NCI-H1694 (cell line): ENCODE measurements around the gene DPY30.

Experiments
- DNase-seq: peaks from one replicate; lab custom pipeline; 2025; lab: John Stamatoyannopoulos, UW

The DPY30 gene

DNA sequence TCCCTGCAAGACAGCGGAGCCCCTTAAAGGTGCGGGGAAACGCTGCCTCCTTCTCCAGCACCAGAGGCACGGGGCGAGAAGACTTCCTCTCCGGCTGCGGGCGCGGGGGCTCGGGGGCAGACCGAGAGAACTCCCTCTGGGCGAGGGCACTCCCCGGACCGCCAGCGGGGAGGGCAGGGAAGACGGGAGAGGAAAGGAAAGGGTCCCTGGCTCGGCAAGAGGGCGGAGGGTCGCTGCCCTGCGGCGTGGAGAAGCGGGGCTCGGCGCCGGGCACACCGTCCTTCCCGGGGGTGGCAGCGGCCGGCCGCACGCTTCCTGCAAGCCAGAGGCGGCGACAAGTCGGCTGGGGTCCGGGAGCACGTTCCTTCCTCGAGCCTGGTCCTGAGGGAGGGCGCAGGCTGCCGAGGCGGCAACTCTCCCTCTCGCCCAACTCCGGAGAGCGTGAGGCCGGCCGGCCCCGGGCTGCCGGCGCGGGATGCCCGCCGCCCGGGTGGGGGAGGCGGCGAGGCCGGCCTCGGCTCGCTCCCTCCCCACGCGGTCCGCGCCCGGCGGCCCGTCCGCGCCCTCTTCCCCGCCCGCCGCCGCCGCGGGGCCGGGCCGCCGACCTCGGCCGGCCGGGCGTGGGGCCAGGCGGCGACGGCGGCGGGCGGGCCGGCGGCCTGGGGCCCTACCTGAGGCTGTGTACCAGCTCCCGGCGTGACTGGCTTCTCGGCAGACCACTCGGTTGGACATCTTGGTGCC is 29.9 kb downstream of the DPY30 start:
- no peak for DNase-seq

DNA sequence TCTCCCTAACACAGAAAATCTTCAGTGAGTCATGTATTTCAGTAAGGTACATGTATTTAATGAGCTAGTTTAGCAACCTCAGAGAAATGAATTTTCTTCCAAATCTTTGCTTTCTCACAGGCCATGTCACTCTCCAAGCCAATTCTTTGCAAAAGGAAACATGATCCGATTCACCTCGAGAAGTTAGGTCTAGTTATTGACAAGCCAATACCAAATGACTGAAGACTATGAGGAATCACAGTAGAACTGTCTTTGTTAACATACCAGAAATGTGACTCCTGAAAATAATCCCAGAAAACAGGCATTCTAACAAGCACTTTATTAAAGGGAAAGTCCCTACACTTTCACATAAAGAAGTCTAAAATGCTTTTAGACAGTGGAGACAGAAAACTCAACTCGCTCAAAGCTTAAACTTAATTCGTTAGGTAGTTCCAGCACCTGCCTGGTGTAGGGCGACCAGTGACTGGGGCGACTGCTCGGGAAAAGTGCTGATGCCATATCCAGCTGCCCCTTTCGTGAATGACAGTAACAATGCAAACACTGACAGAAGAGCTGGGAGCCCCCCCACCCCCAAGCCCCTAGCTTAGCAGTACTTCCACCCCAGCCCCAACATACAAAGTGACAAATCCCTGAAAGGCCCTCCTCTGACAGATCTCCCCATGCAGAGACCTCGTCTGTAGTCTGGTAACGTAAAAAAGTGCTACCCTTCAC is 30.6 kb downstream of the DPY30 start:
- DNase-seq = no peak

DNA sequence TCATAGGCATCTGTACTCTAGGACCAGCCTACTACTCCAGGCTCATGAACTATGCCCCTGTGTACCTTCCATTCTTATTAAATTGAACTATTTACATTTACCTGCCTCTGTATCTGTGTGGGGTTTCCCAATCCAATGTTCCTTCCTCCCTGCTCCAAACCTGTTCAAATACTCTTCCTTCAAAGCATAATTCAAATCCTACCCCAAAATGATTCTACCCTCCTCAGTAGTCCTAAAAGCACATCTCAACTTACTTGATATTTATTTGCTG is 32.5 kb downstream of the DPY30 start:
- DNase-seq = no peak

DNA sequence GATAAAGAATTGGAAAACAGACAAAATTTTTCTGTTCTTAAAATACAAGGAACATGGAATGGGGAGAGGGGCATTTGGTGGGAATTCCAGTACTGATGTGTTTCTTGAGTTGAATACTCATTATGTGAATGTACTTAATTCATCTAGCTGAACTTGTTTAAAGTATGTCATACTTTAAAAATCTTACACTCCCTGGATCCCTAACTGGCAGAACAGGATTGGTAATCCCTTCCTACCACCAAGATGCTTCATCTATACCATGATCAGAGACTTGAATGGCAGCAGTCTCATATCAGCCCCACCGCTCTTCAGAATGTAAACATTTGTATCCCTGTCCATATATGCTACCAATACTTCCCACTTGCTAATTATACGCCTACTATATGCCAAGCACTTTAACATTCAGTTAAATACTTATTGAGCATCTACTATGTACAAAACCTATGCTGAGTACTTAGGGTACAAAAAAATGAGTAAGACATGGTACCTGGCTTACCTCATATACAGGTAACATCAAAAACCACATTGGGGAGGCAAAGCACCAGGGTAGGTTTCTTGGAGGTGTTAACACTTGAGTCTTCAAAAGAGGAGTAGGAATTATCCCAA is 34.1 kb downstream of the DPY30 start:
- DNase-seq = no peak

DNA sequence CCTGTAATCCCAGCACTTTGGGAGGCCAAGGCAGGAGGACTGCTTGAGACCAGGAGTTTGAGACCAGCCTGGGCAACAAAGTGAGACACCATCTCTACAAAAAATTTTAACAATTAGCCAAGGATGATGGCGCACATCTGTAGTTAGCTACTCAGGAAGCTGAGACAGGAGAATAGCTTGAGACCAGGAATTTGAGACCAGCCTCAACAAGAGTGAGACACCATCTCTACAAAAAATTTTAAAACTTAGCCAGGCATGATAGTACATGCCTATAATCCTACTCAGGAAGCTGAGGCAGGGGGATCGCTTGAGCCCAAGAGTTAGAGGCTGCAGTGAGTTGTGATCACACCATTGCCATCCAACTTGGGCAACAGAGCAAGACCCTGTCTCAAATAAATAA is 35.8 kb downstream of the DPY30 start:
- DNase-seq = no peak

DNA sequence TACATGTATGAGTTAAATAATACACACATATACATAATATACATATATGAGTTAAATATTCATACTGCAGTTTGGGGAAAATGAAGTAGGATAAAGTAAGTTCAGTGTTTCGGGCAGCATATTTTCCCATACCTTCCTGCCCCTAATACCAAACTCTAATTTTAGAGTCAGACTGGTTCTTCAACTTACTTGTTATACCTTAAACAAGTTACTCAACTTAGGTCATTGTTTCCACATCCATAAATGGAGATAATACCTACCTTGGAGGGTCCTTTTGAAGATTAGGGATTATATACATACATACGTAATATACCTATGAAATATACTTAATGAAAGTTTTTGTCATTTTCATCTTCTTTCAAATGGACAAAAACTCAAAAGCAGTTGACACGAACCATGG is 37.2 kb downstream of the DPY30 start:
- no peak for DNase-seq

DNA sequence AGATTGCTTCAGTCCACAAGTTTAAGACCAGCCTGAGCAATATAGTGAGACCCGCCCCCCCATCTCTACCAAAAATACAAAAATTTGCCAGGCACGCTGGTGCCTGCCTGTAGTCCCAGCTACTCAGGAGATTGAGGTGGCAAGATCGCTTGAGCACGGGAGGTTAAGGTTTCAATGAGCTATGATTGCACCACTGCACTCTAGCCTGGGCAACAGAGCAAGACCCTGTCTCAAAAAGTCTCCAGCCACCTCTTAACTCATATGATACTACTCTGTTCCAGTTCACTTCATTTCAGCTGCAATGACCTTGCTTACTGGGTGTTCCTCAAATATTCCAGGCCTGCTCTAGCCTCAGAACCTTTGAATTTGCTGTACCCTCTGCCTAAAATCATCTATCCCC is 40.2 kb downstream of the DPY30 start:
- no peak for DNase-seq

DNA sequence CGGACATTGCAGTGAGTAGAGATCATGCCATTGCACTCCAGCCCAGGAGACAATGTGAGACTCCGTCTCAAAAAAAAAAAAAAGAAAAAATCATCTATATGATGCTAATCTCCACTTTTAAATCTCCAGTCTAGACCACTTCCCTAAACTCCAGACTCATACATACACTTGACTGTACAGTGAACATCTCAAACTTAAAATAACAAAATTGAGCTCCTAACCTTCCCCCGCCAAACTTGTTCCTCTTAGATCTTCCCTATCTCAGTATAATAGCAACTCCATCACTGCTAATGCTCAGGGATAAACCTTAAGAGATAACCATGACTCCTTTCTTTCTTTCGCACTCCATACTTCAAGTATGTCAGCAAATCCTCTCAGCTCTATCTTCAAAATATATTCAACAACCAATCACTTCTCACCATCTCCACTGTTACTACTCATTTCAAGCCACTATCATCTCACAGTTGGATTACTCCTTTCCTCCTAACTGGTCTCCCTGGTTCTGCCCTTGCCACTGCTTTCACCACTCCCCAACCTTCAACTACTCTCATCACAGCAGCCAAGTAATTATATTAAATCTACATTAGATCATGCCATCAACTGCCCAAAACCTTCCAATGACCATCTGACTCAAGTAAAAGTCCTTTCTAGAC is 40.7 kb downstream of the DPY30 start:
- DNase-seq = no peak

DNA sequence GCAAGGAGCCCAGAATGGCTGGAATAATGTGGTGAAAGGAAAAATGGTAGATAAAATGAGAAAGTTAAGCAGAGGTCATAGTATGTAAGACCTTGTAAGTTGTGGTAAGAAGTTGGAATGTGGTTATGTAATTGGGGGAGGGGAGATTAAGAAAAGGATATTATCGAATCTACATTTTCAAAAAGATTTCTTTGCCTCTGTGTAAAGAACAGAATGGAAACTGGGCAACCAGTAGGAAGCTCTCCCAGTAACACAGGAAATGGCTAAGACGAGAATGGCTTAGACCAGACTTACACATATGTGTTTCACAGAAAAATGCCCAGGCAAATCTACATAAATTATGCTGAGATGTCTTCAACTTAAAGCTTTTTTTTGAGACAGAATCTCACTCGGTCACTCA is 42.0 kb downstream of the DPY30 start:
- no peak for DNase-seq

DNA sequence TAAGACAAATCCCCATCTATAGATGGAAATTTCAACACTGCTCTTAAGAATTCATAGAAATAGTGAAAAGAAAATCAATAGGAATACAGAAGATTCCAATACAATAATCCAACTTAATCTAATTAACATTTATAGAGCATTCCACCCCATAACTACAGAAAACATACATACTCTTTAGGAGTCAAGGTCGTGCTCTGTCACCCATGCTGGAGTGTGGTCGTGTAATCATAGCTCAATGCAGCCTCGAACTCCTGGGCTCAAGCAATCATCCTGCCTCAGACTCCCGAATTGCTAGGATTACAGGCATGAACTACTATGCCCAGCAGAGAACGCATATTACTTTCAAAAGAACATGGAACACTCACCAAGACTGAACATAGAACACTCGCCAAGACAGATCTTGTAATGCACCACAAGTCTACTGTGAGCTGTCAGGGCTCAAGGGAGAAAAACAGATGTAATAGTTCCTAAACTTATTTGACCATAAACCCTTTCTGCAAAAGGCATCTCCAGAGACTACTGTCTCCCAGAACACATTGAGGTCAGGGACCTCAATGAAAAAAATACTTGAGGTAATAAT is 42.9 kb downstream of the DPY30 start:
- DNase-seq = no peak

DNA sequence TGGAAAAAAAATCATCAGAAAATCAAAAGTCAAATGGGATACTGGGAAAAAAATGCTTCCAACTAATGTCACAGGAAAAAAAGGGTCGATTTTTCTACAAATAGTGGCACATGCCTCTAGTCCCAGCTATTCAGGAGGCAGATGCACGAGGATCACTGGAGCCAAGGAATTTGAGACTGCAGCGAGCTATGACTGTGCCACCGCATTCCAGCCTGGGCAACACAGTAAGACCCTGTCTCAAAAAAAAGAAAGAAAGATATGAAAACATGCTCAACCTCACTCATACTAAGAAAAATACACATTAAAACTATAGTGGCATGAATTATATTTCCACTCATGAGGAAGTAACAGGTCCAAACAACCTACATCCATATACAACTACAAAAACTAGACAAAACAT is 46.7 kb downstream of the DPY30 start:
- DNase-seq = no peak

DNA sequence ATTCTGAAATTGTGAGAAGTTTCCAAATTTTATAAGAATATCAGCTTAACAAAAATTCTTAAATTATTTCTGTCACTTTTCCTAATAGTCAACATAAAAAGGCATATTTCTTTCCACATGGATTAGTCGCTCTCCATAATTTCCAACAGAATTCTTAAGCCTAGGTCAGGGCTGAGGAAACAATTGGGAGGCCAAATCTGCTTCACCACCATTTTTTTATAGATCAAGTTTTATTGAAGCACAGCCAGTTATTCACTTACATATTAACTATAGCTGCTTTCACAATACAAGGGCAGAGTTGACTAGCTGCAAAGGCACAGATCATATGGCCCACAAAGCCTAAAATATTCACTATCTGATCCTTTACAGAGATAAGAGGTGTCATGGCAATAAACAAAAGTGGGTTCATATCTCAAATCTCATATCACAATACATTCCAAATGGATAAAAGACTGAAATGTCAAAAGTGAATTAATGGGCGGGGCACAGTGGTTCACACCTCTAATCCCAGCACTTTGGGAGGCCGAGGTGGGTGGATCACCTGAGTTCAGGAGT is 47.5 kb downstream of the DPY30 start:
- DNase-seq = no peak

DNA sequence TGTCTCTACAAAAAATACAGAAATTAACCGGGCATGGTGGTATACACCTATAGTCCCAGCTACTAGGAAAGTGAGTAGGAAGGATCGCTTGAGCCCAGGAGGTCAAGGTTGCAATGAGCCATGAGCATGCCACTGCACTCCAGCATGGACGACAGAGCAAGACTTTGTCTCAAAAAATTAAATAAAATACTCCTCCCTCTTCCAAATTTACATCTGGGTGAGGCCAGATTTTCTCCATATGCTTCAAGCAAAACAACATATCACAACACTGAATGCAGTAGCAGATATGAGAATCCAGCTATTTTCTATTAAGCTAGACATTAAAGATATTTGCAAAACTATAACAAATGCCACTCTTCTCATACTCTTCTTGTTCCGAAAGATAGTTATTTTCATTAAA is 49.7 kb downstream of the DPY30 start:
- DNase-seq = no peak

DNA sequence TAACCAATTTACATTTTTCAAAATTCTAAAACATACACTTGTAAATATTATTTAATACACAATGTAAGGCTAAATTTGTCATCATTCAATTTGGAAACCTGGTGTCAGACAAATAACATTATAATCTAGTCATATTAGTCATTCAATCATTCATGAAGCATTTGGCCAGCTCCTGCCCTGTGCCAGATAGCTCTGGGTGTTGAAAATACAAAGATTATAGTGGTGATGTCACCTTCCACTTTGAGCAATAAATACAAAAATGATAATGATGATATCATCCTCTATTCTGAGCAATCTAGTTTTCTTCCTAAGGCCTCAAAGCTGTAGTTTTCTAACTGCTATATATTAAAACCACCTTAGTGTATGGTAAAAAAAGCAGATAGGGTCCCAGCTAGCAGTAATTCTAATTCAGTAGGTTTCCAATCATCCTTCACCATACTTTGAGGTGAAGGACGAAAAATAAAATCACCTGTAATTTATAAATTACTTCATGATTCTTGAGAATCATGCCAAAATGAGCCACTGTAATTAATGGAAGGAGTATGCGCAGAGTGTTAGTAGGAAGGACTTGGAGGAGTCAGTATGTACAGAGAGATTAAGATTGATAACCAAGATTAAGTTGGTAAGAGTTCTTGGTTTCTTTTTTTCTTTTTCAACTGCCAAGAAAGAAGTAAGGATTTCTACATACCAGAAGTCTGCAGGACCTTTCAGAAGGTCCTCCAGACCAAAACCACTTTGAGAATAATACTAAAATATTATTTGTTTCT is 52.0 kb downstream of the DPY30 start:
- no peak for DNase-seq

DNA sequence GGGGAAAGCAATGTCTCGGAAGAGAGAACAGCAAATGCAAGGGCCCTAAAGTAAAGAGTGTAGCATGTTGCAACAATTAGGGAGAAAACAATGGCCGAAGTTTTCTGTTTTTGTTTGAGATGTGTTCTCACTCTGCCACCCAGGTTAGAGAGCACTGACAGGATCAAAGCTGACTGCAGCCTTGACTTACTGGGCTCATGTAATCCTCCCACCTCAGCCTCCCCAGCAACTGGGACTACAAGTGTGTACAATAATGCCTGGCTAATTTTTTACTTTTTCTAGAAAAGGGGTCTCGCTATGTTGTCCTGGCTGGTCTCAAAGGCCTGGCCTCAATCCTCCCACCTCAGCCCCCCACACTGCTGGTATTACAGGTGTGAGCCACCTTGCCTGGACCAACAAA is 52.7 kb downstream of the DPY30 start:
- no peak for DNase-seq

DNA sequence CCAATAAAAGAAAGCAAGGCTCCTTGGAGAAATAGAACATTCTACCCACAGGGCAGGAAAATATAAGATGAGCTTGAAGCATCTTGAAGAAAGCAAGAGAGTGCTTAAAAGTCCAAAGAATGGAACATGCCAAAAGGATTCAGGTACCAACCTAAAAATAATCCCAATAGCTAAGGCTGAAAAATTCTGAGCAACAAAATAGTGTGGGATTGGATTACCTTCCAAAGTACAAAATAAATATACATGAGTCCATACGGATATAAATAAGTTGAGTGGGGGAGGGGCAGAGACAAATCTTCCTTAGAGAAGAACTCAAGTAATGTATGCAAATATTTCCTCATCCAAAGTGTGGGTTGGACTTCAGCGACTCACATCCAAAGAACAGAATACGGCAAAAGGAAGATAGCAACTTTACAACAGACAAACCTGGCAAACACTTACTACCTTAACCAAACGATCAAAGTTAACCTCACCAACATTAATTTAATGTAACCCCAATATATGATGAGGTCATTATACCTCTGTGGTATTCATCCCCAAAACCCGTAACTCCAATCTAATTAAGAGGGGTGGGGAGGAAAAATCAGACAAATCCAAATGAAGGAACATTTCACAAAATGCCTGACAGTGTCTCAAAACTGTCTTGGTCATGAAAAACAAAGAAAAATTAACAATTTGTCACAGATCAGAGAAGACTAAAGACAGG is 55.7 kb downstream of the DPY30 start:
- no peak for DNase-seq

DNA sequence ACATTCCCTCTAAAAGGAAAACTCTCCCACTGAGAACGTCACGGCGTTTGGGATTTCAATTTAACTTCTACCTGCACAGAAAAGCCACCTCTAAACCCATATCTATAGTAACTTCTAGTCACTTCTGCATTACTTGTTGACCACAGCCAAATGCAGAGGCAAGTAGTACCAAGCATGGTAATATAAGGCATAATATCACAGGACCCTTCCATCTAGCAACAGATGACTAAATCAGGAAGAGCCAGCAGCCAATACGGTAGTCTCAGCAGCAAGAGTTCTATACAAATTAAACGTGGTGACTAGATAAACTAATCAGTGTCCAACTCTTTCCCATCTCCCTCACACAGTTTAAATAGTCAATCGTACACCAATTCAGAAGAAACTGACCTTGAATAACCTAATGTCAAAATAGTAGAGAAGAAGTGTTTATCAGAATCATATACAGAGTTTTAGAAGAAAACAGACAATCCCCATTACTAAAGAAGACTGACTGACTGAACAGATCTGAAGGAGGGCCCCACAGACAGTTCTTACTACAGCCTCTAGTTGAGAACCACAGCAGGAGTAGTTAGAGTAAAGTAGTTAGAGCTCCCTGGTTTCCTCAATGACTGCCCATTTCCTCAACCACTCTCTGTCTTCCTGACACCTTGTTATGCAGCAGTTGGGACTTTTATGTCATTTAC is 58.8 kb downstream of the DPY30 start:
- DNase-seq = no peak

DNA sequence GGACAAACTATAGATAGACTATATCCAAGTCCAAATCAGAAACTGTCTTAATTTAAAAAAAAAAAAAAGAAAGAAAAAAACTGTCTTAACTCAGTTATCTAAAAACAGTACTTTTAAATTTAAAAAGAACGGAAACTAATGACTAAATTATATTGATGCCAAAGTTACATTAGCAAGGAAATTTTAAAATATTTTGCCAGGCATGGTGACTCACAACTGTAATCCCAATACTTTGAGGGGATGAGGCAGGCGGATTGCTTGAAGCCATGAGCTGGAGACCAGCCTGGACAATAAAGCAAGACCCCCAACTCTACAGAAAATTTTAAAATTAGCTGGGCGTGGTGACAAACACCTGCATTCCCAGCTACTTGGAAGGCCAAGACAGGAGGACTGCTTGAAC is 59.6 kb downstream of the DPY30 start:
- DNase-seq = no peak

DNA sequence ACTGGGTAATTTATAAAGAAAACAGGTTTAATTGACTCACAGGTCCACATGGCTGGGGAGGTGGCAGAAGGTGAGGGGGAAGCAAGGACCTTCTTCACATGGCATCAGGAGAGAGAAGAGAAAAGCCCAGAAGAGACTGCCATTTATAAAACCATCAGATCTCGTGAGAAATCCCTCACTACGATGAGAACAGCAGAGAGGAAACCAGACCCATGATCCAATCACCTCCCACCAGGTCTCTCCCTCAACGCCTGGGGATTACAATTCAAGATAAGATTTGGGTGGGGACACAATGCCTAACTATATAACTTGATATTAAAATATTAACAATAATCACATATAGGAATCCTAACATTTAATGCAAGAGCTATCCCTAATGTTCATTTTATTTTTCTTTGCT is 60.6 kb downstream of the DPY30 start:
- DNase-seq = no peak

DNA sequence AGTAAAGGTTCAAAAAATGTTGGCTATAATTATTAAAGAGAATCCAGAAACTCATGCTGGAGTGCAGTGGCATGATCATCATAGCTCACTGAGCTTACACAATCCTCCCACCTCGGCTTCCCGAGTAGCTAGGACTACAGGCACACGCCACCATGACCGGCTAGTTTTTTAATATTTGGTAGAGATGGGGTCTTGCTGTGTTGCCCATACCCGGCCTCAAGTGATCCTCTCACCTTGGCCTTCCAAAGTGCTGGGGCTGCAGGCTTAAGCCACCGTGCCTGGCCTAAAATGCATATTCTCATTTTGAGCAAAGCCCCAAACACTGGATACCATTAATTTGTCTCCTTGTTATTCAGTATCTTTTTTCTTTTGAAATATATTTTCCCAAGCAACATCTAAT is 61.2 kb downstream of the DPY30 start:
- DNase-seq = no peak
